B cell (primary cell): Measurements from ENCODE around the gene SDHAF2. TPM values are rescaled to one million over a fixed set of nuclear protein-coding genes. Genes with fewer than 3 reads are reported as not detected.

Experiments
- ATAC-seq: fragments of 200-7000 bp; cut with Tn5 transposase; one replicate; pipeline ENCODE4 v1.10.0; 2021; ENCODE audit warnings: low read depth, mild to moderate bottlenecking, moderate number of reproducible peaks, moderate library complexity
- CTCF ChIA-PET: fragments of 350-600 bp; sonication (Branson Sonifier 250); formaldehyde crosslinking; loops from one replicate; lab custom pipeline; 2021; ENCODE audit warnings: antibody characterized with exemption, inconsistent platforms; lab: Charles Lee
- POLR2A ChIA-PET: fragments of 350-600 bp; sonication (Branson Sonifier 250); formaldehyde crosslinking; loops from one replicate; lab custom pipeline; 2021; ENCODE audit warnings: antibody characterized with exemption; lab: Charles Lee
- DNase-seq: peaks from one replicate; pipeline ENCODE4 v3.0.0; 2013
- H2AFZ ChIP-seq: 2 replicates; pipeline ENCODE4 v1.6.1; 2012; ENCODE audit warnings: mild to moderate bottlenecking, low read depth, low read length; ENCODE audit not compliant: insufficient read depth, poor library complexity, severe bottlenecking
- H3K27ac ChIP-seq, 2 donors: 1 replicate in 1 of 2; 2 replicates in 1 of 2; pipeline ENCODE4 v1.5.1; 2012 to 2013; ENCODE audit warnings: low read length in 2 of 2, mild to moderate bottlenecking in 2 of 2, moderate library complexity in 1 of 2
- H3K27me3 ChIP-seq, 4 experiments: fragments of 200-600 bp in 1 of 4; sonication (generic) in 1 of 4; replicated peaks in 1 of 4; 1 replicate in 2 of 4; 2 replicates in 2 of 4; pipeline versions ENCODE4 v1.6.1 to v1.7.0; 2013 to 2016; ENCODE audit warnings: low read length in 3 of 4, mild to moderate bottlenecking in 2 of 4, mixed read lengths in 1 of 4, moderate library complexity in 1 of 4; ENCODE audit not compliant: insufficient read depth in 4 of 4, control insufficient read depth in 3 of 4; ENCODE audit errors: control extremely low read depth in 1 of 4
- H3K36me3 ChIP-seq, 2 experiments: replicated peaks in 1 of 2; 1 replicate in 1 of 2; 2 replicates in 1 of 2; pipeline versions ENCODE4 v1.6.1 to v1.7.1; 2013; ENCODE audit warnings: low read length in 1 of 2; ENCODE audit not compliant: insufficient read depth in 2 of 2, control insufficient read depth in 1 of 2; ENCODE audit errors: control extremely low read depth in 1 of 2, extremely low read depth in 1 of 2
- H3K4me1 ChIP-seq, 2 donors: fragments of 200-600 bp in 1 of 2; sonication (generic) in 1 of 2; 1 replicate in 1 of 2; 2 replicates in 1 of 2; pipeline versions ENCODE4 v1.5.1 to v1.6.1; 2013 to 2017; ENCODE audit warnings: low read length in 2 of 2; ENCODE audit not compliant: control insufficient read depth in 2 of 2, insufficient read depth in 2 of 2
- H3K4me2 ChIP-seq: replicated peaks from 2 replicates; pipeline ENCODE3; 2012; ENCODE audit warnings: mild to moderate bottlenecking, low read depth, low read length; ENCODE audit not compliant: poor library complexity, severe bottlenecking
- H3K4me3 ChIP-seq, 5 experiments: fragments of 200-600 bp in 1 of 5; sonication (generic) in 1 of 5; 1 replicate in 3 of 5; 2 replicates in 2 of 5; pipeline versions ENCODE4 v1.5.1 to v1.7.0; 2011 to 2016; ENCODE audit warnings: low read length in 4 of 5, mild to moderate bottlenecking in 4 of 5, low read depth in 2 of 5, control low read depth in 1 of 5, moderate library complexity in 1 of 5; ENCODE audit not compliant: insufficient read depth in 1 of 5; ENCODE audit errors: control extremely low read depth in 1 of 5, extremely low read depth in 1 of 5
- H3K79me2 ChIP-seq: fragments of 200-600 bp; sonication (generic); one replicate; pipeline ENCODE4 v1.6.0; 2016; ENCODE audit warnings: low read length; ENCODE audit not compliant: control insufficient read depth, insufficient read depth
- H3K9ac ChIP-seq: fragments of 200-600 bp; sonication (generic); 2 replicates; pipeline ENCODE4 v1.6.1; 2017; ENCODE audit warnings: mild to moderate bottlenecking, low read length, moderate library complexity
- H3K9me3 ChIP-seq, 3 donors: one replicate each; pipeline versions ENCODE4 v1.6.1 to v1.7.1; 2013; ENCODE audit warnings: low read length in 2 of 3; ENCODE audit not compliant: control insufficient read depth in 2 of 3, insufficient read depth in 1 of 3; ENCODE audit errors: control extremely low read depth in 1 of 3
- H4K20me1 ChIP-seq: 2 replicates; pipeline ENCODE4 v1.6.0; 2012; ENCODE audit warnings: mild to moderate bottlenecking, low read length; ENCODE audit not compliant: insufficient read depth, control insufficient read depth, poor library complexity, severe bottlenecking
- H3K27ac Mint-ChIP-seq: one replicate; pipeline ENCODE4 v1.8.0; 2021; ENCODE audit warnings: mixed read lengths
- H3K27me3 Mint-ChIP-seq: one replicate; pipeline ENCODE4 v1.8.0; 2021; ENCODE audit warnings: mixed read lengths
- H3K4me1 Mint-ChIP-seq: one replicate; pipeline ENCODE4 v1.8.0; 2021; ENCODE audit warnings: mixed read lengths
- H3K4me3 Mint-ChIP-seq: one replicate; pipeline ENCODE4 v1.8.0; 2021; ENCODE audit warnings: mixed read lengths
- H3K9me3 Mint-ChIP-seq: one replicate; pipeline ENCODE4 v1.8.0; 2022; ENCODE audit warnings: mixed read lengths; ENCODE audit not compliant: insufficient read depth
- EZH2 ChIP-seq: IDR thresholded peaks from 2 replicates; pipeline ENCODE4 v1.6.1; 2012; ENCODE audit warnings: borderline replicate concordance, low read depth, mild to moderate bottlenecking, moderate library complexity, low read length; ENCODE audit not compliant: insufficient read depth, poor library complexity, severe bottlenecking
- WGBS: methylation state at CpG from one replicate; pipeline ENCODE4 v1.1.5; 2013; ENCODE audit warnings: missing lambda C conversion rate; ENCODE audit not compliant: insufficient coverage; 5-methylcytosine and 5-hydroxymethylcytosine counted together
- intact Hi-C: fragments of 100-400 bp; cut with micrococcal nuclease; formaldehyde crosslinking; loops from one replicate; pipeline ENCODE4 v1.10.0; 2022
- polyA plus RNA-seq: library from polyadenylated mRNA; depleted of rRNA; stranded (reverse); fragments of >200 nt; gene quantifications from 2 replicates; pipeline ENCODE4 v1.2.3, GENCODE V29; 2012
- total RNA-seq, 2 donors: library from RNA; stranded (reverse); fragments of 120-200 nt in 1 of 2; gene quantifications; 1 replicate in 1 of 2; 2 replicates in 1 of 2; pipeline versions ENCODE4 v1.2.3 to v1.2.4, GENCODE V29; 2013 to 2022
- TF ChIP-seq, protein P1 (sequence below): fragments of 200-600 bp; IDR thresholded peaks from one replicate; pipeline ENCODE4 v1.8.0; 2022; ENCODE audit warnings: antibody characterized with exemption, mild to moderate bottlenecking

The SDHAF2 gene
- total and polyA plus RNA-seq, 2 donors (not counting 1 experiment from before 2014, with no cell fraction given) = 48.9 to 60.8 TPM

- H3K9me3 ChIP-seq = no peaks in the 10 kb centered on the region
- WGBS = no CpG with 5 or more reads among the region's 1 CpG
- Mint-ChIP-seq H3K27me3 (no peaks in the 10 kb centered on the region), H3K4me3 (no peak overlapping the region), H3K9me3 (no peaks in the 10 kb centered on the region), H3K4me1 (peaks cover 38% of the 10 kb centered on the region), H3K27ac (no peak overlapping the region)
- peak overlapping the region in 1 of 2 donors; percentile 16 for H3K27ac ChIP-seq
- ATAC-seq (no peak), DNase-seq (no peak)
- H2AFZ ChIP-seq = no peak overlapping the region
- H3K36me3 ChIP-seq = peaks cover 21 to 71% of the 10 kb centered on the region in 2 experiments
- no peak overlapping the region for H3K4me3 ChIP-seq
- intact Hi-C loops = loop anchor here (5.0 kb wide), 1 partner anchor 583 kb away; the partner anchor contains the start of gene CCDC86
- H4K20me1 ChIP-seq = peaks cover 53% of the 10 kb centered on the region
- TF ChIP-seq EZH2 = no peak
- TF ChIP-seq, protein P1, sequence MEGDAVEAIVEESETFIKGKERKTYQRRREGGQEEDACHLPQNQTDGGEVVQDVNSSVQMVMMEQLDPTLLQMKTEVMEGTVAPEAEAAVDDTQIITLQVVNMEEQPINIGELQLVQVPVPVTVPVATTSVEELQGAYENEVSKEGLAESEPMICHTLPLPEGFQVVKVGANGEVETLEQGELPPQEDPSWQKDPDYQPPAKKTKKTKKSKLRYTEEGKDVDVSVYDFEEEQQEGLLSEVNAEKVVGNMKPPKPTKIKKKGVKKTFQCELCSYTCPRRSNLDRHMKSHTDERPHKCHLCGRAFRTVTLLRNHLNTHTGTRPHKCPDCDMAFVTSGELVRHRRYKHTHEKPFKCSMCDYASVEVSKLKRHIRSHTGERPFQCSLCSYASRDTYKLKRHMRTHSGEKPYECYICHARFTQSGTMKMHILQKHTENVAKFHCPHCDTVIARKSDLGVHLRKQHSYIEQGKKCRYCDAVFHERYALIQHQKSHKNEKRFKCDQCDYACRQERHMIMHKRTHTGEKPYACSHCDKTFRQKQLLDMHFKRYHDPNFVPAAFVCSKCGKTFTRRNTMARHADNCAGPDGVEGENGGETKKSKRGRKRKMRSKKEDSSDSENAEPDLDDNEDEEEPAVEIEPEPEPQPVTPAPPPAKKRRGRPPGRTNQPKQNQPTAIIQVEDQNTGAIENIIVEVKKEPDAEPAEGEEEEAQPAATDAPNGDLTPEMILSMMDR = no peak
- peaks cover 12 to 19% of the 10 kb centered on the region in 2 donors for H3K4me1 ChIP-seq
- ChIA-PET POLR2A (no interaction called here), CTCF (interaction anchor here (1.2 to 2.5 kb wide), 4 partner anchors 9 to 90 kb away, joined by 3 to 11 read pairs (median 4); partner anchors contain the start of gene TMEM216)
- no peak overlapping the region for H3K9ac ChIP-seq
- H3K79me2 ChIP-seq = peaks cover 91% of the 10 kb centered on the region
- no peak overlapping the region for H3K4me2 ChIP-seq
- H3K27me3 ChIP-seq = no peaks in the 10 kb centered on the region
These were observed 4.4 kb upstream of the SDHAF2 start for GRCh38 chr11:61425367-61426131.

DNA sequence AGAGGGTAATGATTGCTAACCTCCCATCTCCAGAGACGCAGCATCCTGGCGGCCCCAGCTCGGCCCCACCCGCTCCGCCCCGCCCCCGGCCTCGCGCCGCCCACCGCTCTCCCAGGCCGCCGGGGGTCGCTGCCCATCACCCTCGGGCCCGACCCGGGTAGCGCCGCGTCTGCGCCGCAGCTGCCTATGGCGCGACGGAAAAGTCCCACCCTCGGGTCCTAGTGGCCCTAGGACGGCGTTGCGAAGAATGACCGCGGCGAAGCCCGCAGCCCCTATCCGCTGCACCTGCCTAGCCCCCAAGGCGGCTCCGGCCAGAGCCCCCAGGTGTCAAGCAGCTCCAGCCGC is 606 bp upstream of the SDHAF2 start:
- H3K4me1 ChIP-seq = peaks cover 18 to 27% of the 10 kb centered on the region in 2 donors
- no peak for TF ChIP-seq EZH2
- TF ChIP-seq, protein P1 = peak; percentile 54
- peaks cover 41% of the 10 kb centered on the region for H4K20me1 ChIP-seq
- DNase-seq (no peak), ATAC-seq (peak; percentile 62)
- ChIA-PET POLR2A (interaction anchor here (0.6 to 2.0 kb wide), 8 partner anchors 37 to 1358 kb away, joined by 3 to 14 read pairs (median 5); partner anchors contain the start of genes CYB561A3, TKFC, TMEM138 and TMEM216), CTCF (interaction anchor here (0.5 to 2.2 kb wide), 8 partner anchors 10 to 564 kb away, joined by 3 to 13 read pairs (median 5); partner anchors contain the start of genes DDB1, TKFC and TMEM216)
- H3K27ac ChIP-seq = peak overlapping the region; percentile 97 to 100
- WGBS = under 1% methylated on average over 37 of the region's 37 CpGs
- Mint-ChIP-seq H3K4me1 (peaks cover 51% of the 10 kb centered on the region), H3K27me3 (no peaks in the 10 kb centered on the region), H3K4me3 (peak overlapping the region; percentile 100), H3K27ac (peak overlapping the region; percentile 100), H3K9me3 (no peaks in the 10 kb centered on the region)
- peak overlapping the region; percentile 100 for H3K9ac ChIP-seq
- H3K9me3 ChIP-seq = no peaks in the 10 kb centered on the region
- H3K4me3 ChIP-seq = peak overlapping the region; percentile 51 to 94 (median 86)
- H2AFZ ChIP-seq = peak overlapping the region; percentile 75
- no peaks in the 10 kb centered on the region for H3K27me3 ChIP-seq
- H3K4me2 ChIP-seq = peak overlapping the region; percentile 76
- H3K79me2 ChIP-seq = peaks cover 90% of the 10 kb centered on the region
- intact Hi-C loops = loop anchor here (1.0 to 5.0 kb wide), 2 partner anchors 37 to 587 kb away; partner anchors contain the start of genes CCDC86 and TMEM216
- H3K36me3 ChIP-seq = peaks cover 9 to 52% of the 10 kb centered on the region in 2 experiments
